Measurements from ENCODE around the gene DROSHA. TPM values are rescaled to one million over a fixed set of nuclear protein-coding genes. Genes with fewer than 3 reads are reported as not detected.

The DROSHA gene
- total RNA-seq, 1 experiment from 2014 or later, result 162 TPM

DNA sequence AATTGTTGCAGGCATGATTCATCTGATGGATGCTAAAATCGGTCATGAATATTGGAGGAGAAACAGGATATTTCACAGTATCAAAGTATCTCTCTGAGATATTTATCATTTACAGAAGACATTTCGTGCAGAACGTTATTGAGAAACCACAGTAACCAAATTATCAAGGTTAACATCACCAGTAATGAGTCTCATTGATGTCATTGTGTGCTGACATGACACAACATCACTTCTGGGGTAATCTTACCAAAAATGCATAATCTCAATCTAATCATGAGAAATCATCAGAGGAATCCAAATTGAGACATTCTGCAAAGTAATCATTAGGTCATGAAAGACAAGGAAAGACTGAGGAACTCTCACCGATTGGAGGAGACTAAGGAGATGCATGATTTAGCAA, 42.9 kb upstream of the DROSHA start:
- no peaks in the 10 kb centered on the region for H4K20me1 ChIP-seq (ENCODE audit: insufficient read depth)
- H3K9me3 ChIP-seq (ENCODE audit: insufficient read depth, low read depth), result no peaks in the 10 kb centered on the region
- ChIA-PET CTCF (interaction anchor here (0.5 kb wide), 1 partner anchor 504 kb away, joined by 8 read pairs; no protein-coding TSS in a partner anchor), POLR2A (ENCODE audit: unreplicated experiment) (no interaction called here)
- peaks cover 52% of the 10 kb centered on the region for H3K27me3 ChIP-seq (ENCODE audit: insufficient read depth, low read depth)
- no peaks in the 10 kb centered on the region for H3K79me2 ChIP-seq (ENCODE audit: low read depth)
- no peaks in the 10 kb centered on the region for H3K9me2 ChIP-seq (ENCODE audit: insufficient read depth)
- DNase-seq, result no peak
- no TSS peak for BruUV-seq (replicated peaks)
- no peak overlapping the region for H3K27ac ChIP-seq
- no peaks in the 10 kb centered on the region for H3K4me1 ChIP-seq (replicated peaks; ENCODE audit: insufficient read depth)
- TF ChIP-seq, protein P1, sequence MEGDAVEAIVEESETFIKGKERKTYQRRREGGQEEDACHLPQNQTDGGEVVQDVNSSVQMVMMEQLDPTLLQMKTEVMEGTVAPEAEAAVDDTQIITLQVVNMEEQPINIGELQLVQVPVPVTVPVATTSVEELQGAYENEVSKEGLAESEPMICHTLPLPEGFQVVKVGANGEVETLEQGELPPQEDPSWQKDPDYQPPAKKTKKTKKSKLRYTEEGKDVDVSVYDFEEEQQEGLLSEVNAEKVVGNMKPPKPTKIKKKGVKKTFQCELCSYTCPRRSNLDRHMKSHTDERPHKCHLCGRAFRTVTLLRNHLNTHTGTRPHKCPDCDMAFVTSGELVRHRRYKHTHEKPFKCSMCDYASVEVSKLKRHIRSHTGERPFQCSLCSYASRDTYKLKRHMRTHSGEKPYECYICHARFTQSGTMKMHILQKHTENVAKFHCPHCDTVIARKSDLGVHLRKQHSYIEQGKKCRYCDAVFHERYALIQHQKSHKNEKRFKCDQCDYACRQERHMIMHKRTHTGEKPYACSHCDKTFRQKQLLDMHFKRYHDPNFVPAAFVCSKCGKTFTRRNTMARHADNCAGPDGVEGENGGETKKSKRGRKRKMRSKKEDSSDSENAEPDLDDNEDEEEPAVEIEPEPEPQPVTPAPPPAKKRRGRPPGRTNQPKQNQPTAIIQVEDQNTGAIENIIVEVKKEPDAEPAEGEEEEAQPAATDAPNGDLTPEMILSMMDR (conservative IDR thresholded peaks at IDR 0.05), result no peak
- no peak for TF ChIP-seq EZH2 (IDR thresholded peaks at IDR 0.05; ENCODE audit: low read depth)
- no peaks in the 10 kb centered on the region for H3F3A ChIP-seq (ENCODE audit: insufficient read depth, low read depth)
- H3K4me3 ChIP-seq, result no peak overlapping the region
- no peaks in the 10 kb centered on the region for H3K36me3 ChIP-seq (ENCODE audit: low read depth)
- intact Hi-C loops (cut with micrococcal nuclease; ENCODE audit: unreplicated experiment), result no loop called here
- H2AFZ ChIP-seq, result no peak overlapping the region
- no peak overlapping the region for H3K4me2 ChIP-seq

DNA sequence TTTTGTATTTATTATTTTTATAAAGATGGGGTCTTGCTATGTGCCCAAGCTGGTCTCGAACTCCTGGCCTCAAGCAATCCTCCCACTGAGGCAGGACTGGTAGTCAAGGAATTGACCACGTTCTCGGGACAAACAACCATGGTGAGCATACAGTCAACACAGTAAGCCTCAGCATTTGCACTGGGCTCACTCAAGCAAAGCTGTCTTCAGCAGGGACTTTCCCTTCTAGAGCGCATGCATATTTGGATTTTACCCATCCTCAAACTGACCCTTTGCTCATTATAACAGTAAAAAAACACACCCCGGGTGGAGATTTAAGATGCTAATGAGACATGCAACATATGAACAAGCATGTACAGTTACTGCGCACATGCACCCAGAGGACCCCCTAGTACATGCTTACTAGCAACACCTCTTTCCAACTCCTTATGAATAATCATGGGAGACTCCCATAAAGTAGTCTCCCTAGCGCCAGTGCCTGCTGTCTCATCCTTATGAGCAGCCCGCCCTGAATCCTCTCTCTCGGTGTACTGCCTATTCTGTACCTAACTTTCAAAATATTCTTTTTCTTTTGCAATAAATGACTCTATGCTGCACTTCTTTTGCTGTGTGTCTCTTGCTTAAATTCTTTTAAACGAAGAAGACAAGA, 41.7 kb upstream of the DROSHA start:
- ChIA-PET POLR2A (ENCODE audit: unreplicated experiment) (no interaction called here), CTCF (no interaction called here)
- intact Hi-C loops (cut with micrococcal nuclease; ENCODE audit: unreplicated experiment), result no loop called here
- no peaks in the 10 kb centered on the region for H3K9me3 ChIP-seq (ENCODE audit: insufficient read depth, low read depth)
- H3K27me3 ChIP-seq (ENCODE audit: insufficient read depth, low read depth), result peaks cover 45% of the 10 kb centered on the region
- no peaks in the 10 kb centered on the region for H3K4me1 ChIP-seq (replicated peaks; ENCODE audit: insufficient read depth)
- H3K9me2 ChIP-seq (ENCODE audit: insufficient read depth), result no peaks in the 10 kb centered on the region
- no peak overlapping the region for H2AFZ ChIP-seq
- no peaks in the 10 kb centered on the region for H3K36me3 ChIP-seq (ENCODE audit: low read depth)
- H3K27ac ChIP-seq, result no peak overlapping the region
- no peaks in the 10 kb centered on the region for H3K79me2 ChIP-seq (ENCODE audit: low read depth)
- no peaks in the 10 kb centered on the region for H3F3A ChIP-seq (ENCODE audit: insufficient read depth, low read depth)
- DNase-seq, result no peak
- H3K4me2 ChIP-seq, result no peak overlapping the region
- no peak for TF ChIP-seq EZH2 (IDR thresholded peaks at IDR 0.05; ENCODE audit: low read depth)
- TF ChIP-seq, protein P1 (conservative IDR thresholded peaks at IDR 0.05), result no peak
- no peaks in the 10 kb centered on the region for H4K20me1 ChIP-seq (ENCODE audit: insufficient read depth)
- BruUV-seq (replicated peaks), result no TSS peak
- H3K4me3 ChIP-seq, result no peak overlapping the region

- POLR2A ChIA-PET (ENCODE audit: unreplicated experiment), result no interaction called here
These were observed 37.2 kb upstream of the DROSHA start for GRCh38 chr5:31569068-31569467.

More at GRCh38 chr5:31569068-31569467, 37.2 kb upstream of the DROSHA start:
- no peaks in the 10 kb centered on the region for H3K9me2 ChIP-seq (ENCODE audit: insufficient read depth)
- intact Hi-C loops (cut with micrococcal nuclease; ENCODE audit: unreplicated experiment), result no loop called here
- no peaks in the 10 kb centered on the region for H3K36me3 ChIP-seq (ENCODE audit: low read depth)
- no peak for DNase-seq
- H2AFZ ChIP-seq, result no peak overlapping the region
- H3K27me3 ChIP-seq (ENCODE audit: insufficient read depth, low read depth), result peaks cover 16% of the 10 kb centered on the region; the same call in 1 of the 2 replicates
- no peaks in the 10 kb centered on the region for H4K20me1 ChIP-seq (ENCODE audit: insufficient read depth)
- CTCF ChIA-PET, result interaction anchor here (0.6 kb wide), 1 partner anchor 8 kb away, joined by 4 read pairs; no protein-coding TSS in a partner anchor
- H3K4me1 ChIP-seq (replicated peaks; ENCODE audit: insufficient read depth), result no peaks in the 10 kb centered on the region
- H3K27ac ChIP-seq, result no peak overlapping the region
- H3K9me3 ChIP-seq (ENCODE audit: insufficient read depth, low read depth), result no peaks in the 10 kb centered on the region
- H3K4me2 ChIP-seq, result no peak overlapping the region
- TF ChIP-seq EZH2 (IDR thresholded peaks at IDR 0.05; ENCODE audit: low read depth), result no peak
- TF ChIP-seq, protein P1 (conservative IDR thresholded peaks at IDR 0.05), result no peak
- no peaks in the 10 kb centered on the region for H3K79me2 ChIP-seq (ENCODE audit: low read depth)
- no peak overlapping the region for H3K4me3 ChIP-seq
- no TSS peak for BruUV-seq (replicated peaks)
- no peaks in the 10 kb centered on the region for H3F3A ChIP-seq (ENCODE audit: insufficient read depth, low read depth)
